Neural progenitor cell (in vitro differentiated cells): ENCODE measurements around the gene KHNYN. TPM values are rescaled to one million over a fixed set of nuclear protein-coding genes. Genes with fewer than 3 reads are reported as not detected.

Experiments used
- DNase-seq: peaks from one replicate; pipeline ENCODE4 v3.0.0-alpha.2; 2016; ENCODE audit warnings: low spot score
- H2AFZ ChIP-seq: fragments of 200-600 bp; sonication (generic); replicated peaks from 2 replicates; pipeline ENCODE4 v1.6.1; 2016; ENCODE audit warnings: antibody characterized with exemption
- H3F3A ChIP-seq: fragments of 200-600 bp; sonication (generic); 2 replicates; pipeline ENCODE4 v1.6.1; 2016; ENCODE audit warnings: antibody characterized with exemption, low read depth
- H3K27ac ChIP-seq: fragments of 200-600 bp; sonication (generic); 2 replicates; pipeline ENCODE4 v1.5.1; 2016; ENCODE audit warnings: mild to moderate bottlenecking
- H3K27me3 ChIP-seq: fragments of 200-600 bp; sonication (generic); 2 replicates; pipeline ENCODE4 v1.6.1; 2016; ENCODE audit warnings: mild to moderate bottlenecking, moderate library complexity
- H3K36me3 ChIP-seq: fragments of 200-600 bp; sonication (generic); 2 replicates; pipeline ENCODE4 v1.5.1; 2016
- H3K4me1 ChIP-seq: fragments of 200-600 bp; sonication (generic); 2 replicates; pipeline ENCODE4 v1.6.1; 2016; ENCODE audit warnings: mixed run types
- H3K4me2 ChIP-seq: fragments of 200-600 bp; sonication (generic); 2 replicates; pipeline ENCODE4 v1.6.1; 2016
- H3K4me3 ChIP-seq: fragments of 200-600 bp; sonication (generic); 2 replicates; pipeline ENCODE4 v1.5.1; 2016
- H3K79me2 ChIP-seq: fragments of 200-600 bp; sonication (generic); 2 replicates; pipeline ENCODE4 v1.6.1; 2016; ENCODE audit warnings: low read depth
- H3K9ac ChIP-seq: fragments of 200-600 bp; sonication (generic); 2 replicates; pipeline ENCODE4 v1.6.1; 2016
- H3K9me3 ChIP-seq: fragments of 200-600 bp; sonication (generic); 2 replicates; pipeline ENCODE4 v1.5.1; 2016; ENCODE audit warnings: low read depth
- H4K20me1 ChIP-seq: fragments of 200-600 bp; sonication (generic); 2 replicates; pipeline ENCODE4 v1.6.1; 2016; ENCODE audit warnings: low read depth
- H3K27ac Mint-ChIP-seq: 3 replicates; pipeline ENCODE4 v1.8.0; 2021; ENCODE audit warnings: mixed read lengths
- H3K27me3 Mint-ChIP-seq: 2 replicates; pipeline ENCODE4 v1.8.0; 2022; ENCODE audit warnings: low read depth, mild to moderate bottlenecking, inconsistent platforms, moderate library complexity, mixed read lengths; ENCODE audit not compliant: insufficient read depth
- H3K36me3 Mint-ChIP-seq: 3 replicates; pipeline ENCODE4 v1.8.0; 2021; ENCODE audit warnings: mixed read lengths
- H3K4me1 Mint-ChIP-seq: 3 replicates; pipeline ENCODE4 v1.8.0; 2021; ENCODE audit warnings: mixed read lengths
- H3K4me3 Mint-ChIP-seq: 3 replicates; pipeline ENCODE4 v1.8.0; 2021; ENCODE audit warnings: mild to moderate bottlenecking, moderate library complexity, mixed read lengths
- H3K9me3 Mint-ChIP-seq: 3 replicates; pipeline ENCODE4 v1.8.0; 2020; ENCODE audit warnings: mixed read lengths
- EZH2 ChIP-seq: fragments of 200-600 bp; sonication (generic); IDR thresholded peaks from 2 replicates; pipeline ENCODE4 v1.6.1; 2017; ENCODE audit warnings: antibody characterized with exemption, mild to moderate bottlenecking, moderate library complexity
- EZH2phosphoT487 ChIP-seq: fragments of 200-600 bp; sonication (generic); IDR thresholded peaks from 2 replicates; pipeline ENCODE4 v1.6.1; 2017; ENCODE audit warnings: antibody characterized with exemption
- total RNA-seq: library from RNA; depleted of rRNA; stranded (reverse); fragments of >200 nt; gene quantifications from 2 replicates; pipeline ENCODE4 v1.2.3, GENCODE V29; 2015; ENCODE audit warnings: low replicate concordance
- TF ChIP-seq, protein P1 (sequence below): fragments of 200-600 bp; sonication (generic); IDR thresholded peaks from 2 replicates; pipeline ENCODE4 v1.5.1; 2017; ENCODE audit warnings: antibody characterized with exemption, mild to moderate bottlenecking

KHNYN gene
- total RNA-seq, 1 donor from 2014 or later = 20.4 TPM

DNA sequence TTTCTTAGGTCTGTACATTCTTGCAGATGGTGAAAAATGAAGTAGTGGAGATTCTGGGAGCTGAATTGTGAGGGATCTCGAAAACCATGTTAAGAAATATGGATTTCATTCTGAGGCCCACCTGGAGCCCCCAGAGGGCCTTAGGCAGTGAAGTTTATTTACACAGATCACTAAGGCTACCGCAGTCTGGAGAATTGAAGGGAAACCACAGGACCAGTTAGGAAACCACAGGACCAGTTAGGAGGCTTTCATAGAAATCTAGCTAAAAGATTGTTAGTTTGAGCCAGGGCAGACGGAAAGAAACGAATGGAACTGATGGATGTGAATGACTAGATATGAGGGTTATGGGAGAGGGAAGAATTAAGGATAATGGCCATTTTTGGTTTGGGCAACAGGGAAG lies 7.5 kb upstream of the KHNYN start:
- no peaks in the 10 kb centered on the region for H3K9me3 ChIP-seq
- no peaks in the 10 kb centered on the region for H3K4me1 Mint-ChIP-seq
- no peak overlapping the region for H3K4me2 ChIP-seq
- no peak overlapping the region for H3K4me3 Mint-ChIP-seq
- no peaks in the 10 kb centered on the region for H3K9me3 Mint-ChIP-seq
- no peaks in the 10 kb centered on the region for H3K36me3 ChIP-seq
- peaks cover 2% of the 10 kb centered on the region for H3K27me3 Mint-ChIP-seq
- H3K9ac ChIP-seq = no peak overlapping the region
- no peak overlapping the region for H2AFZ ChIP-seq
- no peaks in the 10 kb centered on the region for H3K36me3 Mint-ChIP-seq
- no peak overlapping the region for H3K27ac ChIP-seq
- DNase-seq = no peak
- peaks cover 68% of the 10 kb centered on the region for H3K27me3 ChIP-seq
- no peak overlapping the region for H3K4me3 ChIP-seq
- TF ChIP-seq EZH2phosphoT487 (no peak), EZH2 (no peak)
- TF ChIP-seq, protein P1, sequence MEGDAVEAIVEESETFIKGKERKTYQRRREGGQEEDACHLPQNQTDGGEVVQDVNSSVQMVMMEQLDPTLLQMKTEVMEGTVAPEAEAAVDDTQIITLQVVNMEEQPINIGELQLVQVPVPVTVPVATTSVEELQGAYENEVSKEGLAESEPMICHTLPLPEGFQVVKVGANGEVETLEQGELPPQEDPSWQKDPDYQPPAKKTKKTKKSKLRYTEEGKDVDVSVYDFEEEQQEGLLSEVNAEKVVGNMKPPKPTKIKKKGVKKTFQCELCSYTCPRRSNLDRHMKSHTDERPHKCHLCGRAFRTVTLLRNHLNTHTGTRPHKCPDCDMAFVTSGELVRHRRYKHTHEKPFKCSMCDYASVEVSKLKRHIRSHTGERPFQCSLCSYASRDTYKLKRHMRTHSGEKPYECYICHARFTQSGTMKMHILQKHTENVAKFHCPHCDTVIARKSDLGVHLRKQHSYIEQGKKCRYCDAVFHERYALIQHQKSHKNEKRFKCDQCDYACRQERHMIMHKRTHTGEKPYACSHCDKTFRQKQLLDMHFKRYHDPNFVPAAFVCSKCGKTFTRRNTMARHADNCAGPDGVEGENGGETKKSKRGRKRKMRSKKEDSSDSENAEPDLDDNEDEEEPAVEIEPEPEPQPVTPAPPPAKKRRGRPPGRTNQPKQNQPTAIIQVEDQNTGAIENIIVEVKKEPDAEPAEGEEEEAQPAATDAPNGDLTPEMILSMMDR = no peak
- H4K20me1 ChIP-seq = peaks cover 4% of the 10 kb centered on the region
- H3K4me1 ChIP-seq = no peaks in the 10 kb centered on the region
- H3K79me2 ChIP-seq = no peaks in the 10 kb centered on the region
- no peaks in the 10 kb centered on the region for H3F3A ChIP-seq
- H3K27ac Mint-ChIP-seq = no peak overlapping the region

DNA sequence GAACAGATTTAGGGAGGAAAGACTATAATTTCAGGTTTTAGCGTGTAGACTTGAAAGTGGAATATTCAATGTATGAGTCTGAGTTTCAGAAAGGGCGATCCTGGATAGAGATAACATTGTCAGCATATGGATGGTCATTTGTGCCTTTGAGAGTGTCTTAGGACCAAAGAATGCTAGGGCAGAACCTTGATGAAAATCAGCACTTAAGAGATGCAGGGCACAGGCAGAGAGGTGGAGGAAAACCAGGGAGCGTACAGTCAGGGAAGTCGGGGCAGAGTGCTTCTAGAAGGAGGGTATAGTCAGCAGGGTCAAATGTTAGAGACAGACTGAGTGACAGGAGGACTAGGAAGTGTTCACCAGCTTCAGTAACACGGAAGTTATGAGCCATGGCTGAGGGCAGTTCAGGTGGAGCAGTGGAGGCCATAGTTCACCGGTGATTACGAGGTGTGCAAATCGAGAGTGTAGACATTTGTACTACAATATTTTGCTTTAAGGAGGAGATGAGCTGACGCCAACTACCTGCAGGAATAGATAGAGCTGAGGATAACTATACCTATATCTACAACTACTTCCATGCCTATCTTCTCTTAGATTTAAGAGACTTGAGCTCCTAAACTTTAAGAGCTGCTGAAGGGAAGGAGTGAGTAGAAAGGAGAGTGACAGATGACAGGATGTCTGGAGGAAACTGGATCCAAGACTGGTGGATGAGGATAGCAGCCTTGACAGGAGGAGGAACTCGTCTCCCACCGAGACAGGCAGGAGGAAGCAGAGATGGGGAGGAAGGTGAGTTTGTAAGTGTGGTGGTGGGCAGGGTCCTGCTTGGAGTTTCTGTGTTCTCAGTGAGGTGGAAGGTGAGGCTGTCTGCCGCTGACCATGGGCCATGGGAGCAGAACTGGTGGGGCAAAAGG lies 6.8 kb upstream of the KHNYN start:
- H3K27me3 ChIP-seq = peaks cover 72% of the 10 kb centered on the region
- H3F3A ChIP-seq = no peaks in the 10 kb centered on the region
- peaks cover under 1% of the 10 kb centered on the region for H4K20me1 ChIP-seq
- no peak overlapping the region for H3K9ac ChIP-seq
- DNase-seq = no peak
- Mint-ChIP-seq H3K4me3 (no peak overlapping the region), H3K27ac (no peak overlapping the region), H3K4me1 (no peaks in the 10 kb centered on the region), H3K36me3 (no peaks in the 10 kb centered on the region), H3K9me3 (no peaks in the 10 kb centered on the region), H3K27me3 (peaks cover 2% of the 10 kb centered on the region)
- no peak for TF ChIP-seq EZH2
- TF ChIP-seq, protein P1 = no peak
- no peak overlapping the region for H3K4me3 ChIP-seq
- no peaks in the 10 kb centered on the region for H3K4me1 ChIP-seq
- no peaks in the 10 kb centered on the region for H3K79me2 ChIP-seq
- no peak overlapping the region for H3K27ac ChIP-seq
- H3K9me3 ChIP-seq = no peaks in the 10 kb centered on the region
- no peaks in the 10 kb centered on the region for H3K36me3 ChIP-seq
- H2AFZ ChIP-seq = no peak overlapping the region
- no peak overlapping the region for H3K4me2 ChIP-seq

DNA sequence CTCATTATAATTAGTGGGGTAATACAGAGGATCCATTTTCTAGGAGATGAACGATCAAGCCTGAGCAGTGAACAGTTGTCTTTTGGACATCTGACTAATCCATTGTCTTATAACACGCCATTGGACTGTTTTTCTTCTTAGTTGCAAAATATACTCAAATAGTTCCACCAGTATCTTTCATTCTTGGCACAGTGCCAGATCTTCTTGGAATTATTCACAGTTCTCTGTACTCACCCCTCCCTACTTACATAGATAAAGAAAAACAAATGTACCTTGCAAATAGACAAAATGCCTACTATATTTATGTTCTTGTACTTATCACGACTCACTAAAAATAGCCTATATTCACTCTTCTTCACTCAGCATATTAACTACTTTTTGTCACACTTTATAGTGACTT lies 4.0 kb upstream of the KHNYN start:
- H3K4me1 ChIP-seq = no peaks in the 10 kb centered on the region
- Mint-ChIP-seq H3K9me3 (no peaks in the 10 kb centered on the region), H3K27ac (no peak overlapping the region), H3K36me3 (no peaks in the 10 kb centered on the region), H3K27me3 (peaks cover 4% of the 10 kb centered on the region), H3K4me1 (peaks cover 7% of the 10 kb centered on the region), H3K4me3 (no peak overlapping the region)
- peaks cover under 1% of the 10 kb centered on the region for H4K20me1 ChIP-seq
- H3K4me2 ChIP-seq = no peak overlapping the region
- no peaks in the 10 kb centered on the region for H3K36me3 ChIP-seq
- H2AFZ ChIP-seq = no peak overlapping the region
- H3K27me3 ChIP-seq = peaks cover 66% of the 10 kb centered on the region
- TF ChIP-seq, protein P1 = no peak
- TF ChIP-seq EZH2phosphoT487 (no peak), EZH2 (no peak)
- H3K9ac ChIP-seq = no peak overlapping the region
- H3K79me2 ChIP-seq = peaks cover 4% of the 10 kb centered on the region
- peaks cover 9% of the 10 kb centered on the region for H3F3A ChIP-seq
- no peaks in the 10 kb centered on the region for H3K9me3 ChIP-seq
- no peak overlapping the region for H3K27ac ChIP-seq
- no peak for DNase-seq
- H3K4me3 ChIP-seq = no peak overlapping the region
